Neural progenitor cell (in vitro differentiated cells): ENCODE measurements around the gene PGLYRP3. TPM values are rescaled to one million over a fixed set of nuclear protein-coding genes. Genes with fewer than 3 reads are reported as not detected.

Experiments
- DNase-seq: peaks from one replicate; pipeline ENCODE4 v3.0.0-alpha.2; 2016; ENCODE audit warnings: low spot score
- H2AFZ ChIP-seq: fragments of 200-600 bp; sonication (generic); replicated peaks from 2 replicates; pipeline ENCODE4 v1.6.1; 2016; ENCODE audit warnings: antibody characterized with exemption
- H3F3A ChIP-seq: fragments of 200-600 bp; sonication (generic); 2 replicates; pipeline ENCODE4 v1.6.1; 2016; ENCODE audit warnings: antibody characterized with exemption, low read depth
- H3K27ac ChIP-seq: fragments of 200-600 bp; sonication (generic); 2 replicates; pipeline ENCODE4 v1.5.1; 2016; ENCODE audit warnings: mild to moderate bottlenecking
- H3K27me3 ChIP-seq: fragments of 200-600 bp; sonication (generic); 2 replicates; pipeline ENCODE4 v1.6.1; 2016; ENCODE audit warnings: mild to moderate bottlenecking, moderate library complexity
- H3K36me3 ChIP-seq: fragments of 200-600 bp; sonication (generic); 2 replicates; pipeline ENCODE4 v1.5.1; 2016
- H3K4me1 ChIP-seq: fragments of 200-600 bp; sonication (generic); 2 replicates; pipeline ENCODE4 v1.6.1; 2016; ENCODE audit warnings: mixed run types
- H3K4me2 ChIP-seq: fragments of 200-600 bp; sonication (generic); 2 replicates; pipeline ENCODE4 v1.6.1; 2016
- H3K4me3 ChIP-seq: fragments of 200-600 bp; sonication (generic); 2 replicates; pipeline ENCODE4 v1.5.1; 2016
- H3K79me2 ChIP-seq: fragments of 200-600 bp; sonication (generic); 2 replicates; pipeline ENCODE4 v1.6.1; 2016; ENCODE audit warnings: low read depth
- H3K9ac ChIP-seq: fragments of 200-600 bp; sonication (generic); 2 replicates; pipeline ENCODE4 v1.6.1; 2016
- H3K9me3 ChIP-seq: fragments of 200-600 bp; sonication (generic); 2 replicates; pipeline ENCODE4 v1.5.1; 2016; ENCODE audit warnings: low read depth
- H4K20me1 ChIP-seq: fragments of 200-600 bp; sonication (generic); 2 replicates; pipeline ENCODE4 v1.6.1; 2016; ENCODE audit warnings: low read depth
- H3K27ac Mint-ChIP-seq: 3 replicates; pipeline ENCODE4 v1.8.0; 2021; ENCODE audit warnings: mixed read lengths
- H3K27me3 Mint-ChIP-seq: 2 replicates; pipeline ENCODE4 v1.8.0; 2022; ENCODE audit warnings: low read depth, mild to moderate bottlenecking, inconsistent platforms, moderate library complexity, mixed read lengths; ENCODE audit not compliant: insufficient read depth
- H3K36me3 Mint-ChIP-seq: 3 replicates; pipeline ENCODE4 v1.8.0; 2021; ENCODE audit warnings: mixed read lengths
- H3K4me1 Mint-ChIP-seq: 3 replicates; pipeline ENCODE4 v1.8.0; 2021; ENCODE audit warnings: mixed read lengths
- H3K4me3 Mint-ChIP-seq: 3 replicates; pipeline ENCODE4 v1.8.0; 2021; ENCODE audit warnings: mild to moderate bottlenecking, moderate library complexity, mixed read lengths
- H3K9me3 Mint-ChIP-seq: 3 replicates; pipeline ENCODE4 v1.8.0; 2020; ENCODE audit warnings: mixed read lengths
- EZH2 ChIP-seq: fragments of 200-600 bp; sonication (generic); IDR thresholded peaks from 2 replicates; pipeline ENCODE4 v1.6.1; 2017; ENCODE audit warnings: antibody characterized with exemption, mild to moderate bottlenecking, moderate library complexity
- EZH2phosphoT487 ChIP-seq: fragments of 200-600 bp; sonication (generic); IDR thresholded peaks from 2 replicates; pipeline ENCODE4 v1.6.1; 2017; ENCODE audit warnings: antibody characterized with exemption
- total RNA-seq: library from RNA; depleted of rRNA; stranded (reverse); fragments of >200 nt; gene quantifications from 2 replicates; pipeline ENCODE4 v1.2.3, GENCODE V29; 2015; ENCODE audit warnings: low replicate concordance
- TF ChIP-seq, protein P1 (sequence below): fragments of 200-600 bp; sonication (generic); IDR thresholded peaks from 2 replicates; pipeline ENCODE4 v1.5.1; 2017; ENCODE audit warnings: antibody characterized with exemption, mild to moderate bottlenecking

The PGLYRP3 gene
- total RNA-seq, 1 donor from 2014 or later: not detected

GRCh38 chr1:153305682-153306081 lies 7.1 kb downstream of the PGLYRP3 start:
- no peak overlapping the region for H3K9ac ChIP-seq
- H3K36me3 ChIP-seq: no peaks in the 10 kb centered on the region
- no peaks in the 10 kb centered on the region for H3K9me3 Mint-ChIP-seq
- no peak overlapping the region for H3K27ac Mint-ChIP-seq
- H3F3A ChIP-seq: no peaks in the 10 kb centered on the region
- no peak overlapping the region for H3K4me3 ChIP-seq
- no peaks in the 10 kb centered on the region for H3K27me3 Mint-ChIP-seq
- H3K4me1 Mint-ChIP-seq: no peaks in the 10 kb centered on the region
- H2AFZ ChIP-seq: no peak overlapping the region
- TF ChIP-seq EZH2phosphoT487: no peak
- TF ChIP-seq, protein P1, sequence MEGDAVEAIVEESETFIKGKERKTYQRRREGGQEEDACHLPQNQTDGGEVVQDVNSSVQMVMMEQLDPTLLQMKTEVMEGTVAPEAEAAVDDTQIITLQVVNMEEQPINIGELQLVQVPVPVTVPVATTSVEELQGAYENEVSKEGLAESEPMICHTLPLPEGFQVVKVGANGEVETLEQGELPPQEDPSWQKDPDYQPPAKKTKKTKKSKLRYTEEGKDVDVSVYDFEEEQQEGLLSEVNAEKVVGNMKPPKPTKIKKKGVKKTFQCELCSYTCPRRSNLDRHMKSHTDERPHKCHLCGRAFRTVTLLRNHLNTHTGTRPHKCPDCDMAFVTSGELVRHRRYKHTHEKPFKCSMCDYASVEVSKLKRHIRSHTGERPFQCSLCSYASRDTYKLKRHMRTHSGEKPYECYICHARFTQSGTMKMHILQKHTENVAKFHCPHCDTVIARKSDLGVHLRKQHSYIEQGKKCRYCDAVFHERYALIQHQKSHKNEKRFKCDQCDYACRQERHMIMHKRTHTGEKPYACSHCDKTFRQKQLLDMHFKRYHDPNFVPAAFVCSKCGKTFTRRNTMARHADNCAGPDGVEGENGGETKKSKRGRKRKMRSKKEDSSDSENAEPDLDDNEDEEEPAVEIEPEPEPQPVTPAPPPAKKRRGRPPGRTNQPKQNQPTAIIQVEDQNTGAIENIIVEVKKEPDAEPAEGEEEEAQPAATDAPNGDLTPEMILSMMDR: no peak
- TF ChIP-seq EZH2: no peak
- H3K4me3 Mint-ChIP-seq: no peak overlapping the region
- H3K4me1 ChIP-seq: no peaks in the 10 kb centered on the region
- H3K27ac ChIP-seq: no peak overlapping the region
- no peaks in the 10 kb centered on the region for H3K27me3 ChIP-seq
- no peak for DNase-seq
- H3K79me2 ChIP-seq: no peaks in the 10 kb centered on the region
- no peaks in the 10 kb centered on the region for H4K20me1 ChIP-seq
- H3K4me2 ChIP-seq: no peak overlapping the region
- no peaks in the 10 kb centered on the region for H3K36me3 Mint-ChIP-seq
- no peaks in the 10 kb centered on the region for H3K9me3 ChIP-seq

DNA sequence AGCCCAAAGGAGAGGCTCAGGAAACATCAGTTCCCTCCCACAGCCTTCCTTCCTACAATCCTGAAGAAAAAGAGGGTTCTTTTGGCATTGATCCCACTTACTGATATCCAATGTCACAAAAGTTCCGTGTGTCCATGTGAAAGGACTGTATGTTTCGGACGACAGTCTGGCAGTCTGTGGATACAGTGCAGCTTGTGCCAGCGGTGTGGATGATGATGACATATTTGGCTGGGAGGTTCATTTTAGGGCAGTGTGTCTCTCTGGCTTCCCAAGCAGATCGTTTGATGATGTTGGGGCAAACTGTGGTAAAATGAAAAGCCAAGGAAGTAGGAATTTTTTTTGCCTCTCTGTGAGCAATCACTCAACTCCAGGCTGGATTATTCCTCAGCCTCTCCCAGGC lies 10.4 kb downstream of the PGLYRP3 start:
- Histone ChIP-seq H4K20me1 (no peaks in the 10 kb centered on the region), H3K4me2 (no peak overlapping the region), H3K9me3 (no peaks in the 10 kb centered on the region), H2AFZ (no peak overlapping the region), H3K9ac (no peak overlapping the region), H3K79me2 (no peaks in the 10 kb centered on the region), H3K4me3 (no peak overlapping the region), H3K27me3 (no peaks in the 10 kb centered on the region), H3K36me3 (no peaks in the 10 kb centered on the region), H3K27ac (no peak overlapping the region), H3F3A (no peaks in the 10 kb centered on the region), H3K4me1 (no peaks in the 10 kb centered on the region)
- DNase-seq: no peak
- no peaks in the 10 kb centered on the region for H3K9me3 Mint-ChIP-seq
- no peaks in the 10 kb centered on the region for H3K27me3 Mint-ChIP-seq
- H3K4me1 Mint-ChIP-seq: no peaks in the 10 kb centered on the region
- H3K27ac Mint-ChIP-seq: no peak overlapping the region
- no peaks in the 10 kb centered on the region for H3K36me3 Mint-ChIP-seq
- TF ChIP-seq, protein P1: no peak
- TF ChIP-seq EZH2phosphoT487 (no peak), EZH2 (no peak)
- H3K4me3 Mint-ChIP-seq: no peak overlapping the region

DNA sequence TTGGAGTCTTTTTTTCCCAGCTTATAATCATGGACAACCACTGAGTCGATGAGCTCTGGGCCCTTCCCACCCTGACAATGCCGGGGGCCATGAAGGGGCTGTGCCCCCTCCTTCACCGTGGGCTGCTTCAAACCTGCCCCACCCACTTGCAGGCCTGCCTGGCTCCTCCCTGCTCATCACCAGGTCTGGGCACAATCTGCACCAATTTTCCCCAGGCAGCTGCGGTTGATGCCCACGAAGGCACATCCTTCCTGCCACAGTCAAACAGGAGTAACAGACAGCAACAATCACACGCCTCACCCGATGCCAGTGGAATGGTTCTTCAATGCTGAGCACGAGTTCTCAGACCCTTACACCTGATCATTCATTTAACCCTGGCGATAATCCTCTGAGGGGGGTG lies 18.9 kb downstream of the PGLYRP3 start:
- Histone ChIP-seq H3K27ac (no peak overlapping the region), H3K9me3 (no peaks in the 10 kb centered on the region), H3K4me3 (no peak overlapping the region), H3K27me3 (no peaks in the 10 kb centered on the region), H3K9ac (no peak overlapping the region), H3K4me2 (no peak overlapping the region), H3K36me3 (no peaks in the 10 kb centered on the region), H2AFZ (no peak overlapping the region), H3F3A (no peaks in the 10 kb centered on the region), H4K20me1 (no peaks in the 10 kb centered on the region), H3K4me1 (no peaks in the 10 kb centered on the region), H3K79me2 (no peaks in the 10 kb centered on the region)
- peaks cover 2% of the 10 kb centered on the region for H3K27me3 Mint-ChIP-seq
- H3K27ac Mint-ChIP-seq: no peak overlapping the region
- H3K36me3 Mint-ChIP-seq: no peaks in the 10 kb centered on the region
- H3K4me3 Mint-ChIP-seq: no peak overlapping the region
- H3K4me1 Mint-ChIP-seq: no peaks in the 10 kb centered on the region
- TF ChIP-seq, protein P1: no peak
- TF ChIP-seq EZH2phosphoT487 (no peak), EZH2 (no peak)
- no peaks in the 10 kb centered on the region for H3K9me3 Mint-ChIP-seq
- no peak for DNase-seq

DNA sequence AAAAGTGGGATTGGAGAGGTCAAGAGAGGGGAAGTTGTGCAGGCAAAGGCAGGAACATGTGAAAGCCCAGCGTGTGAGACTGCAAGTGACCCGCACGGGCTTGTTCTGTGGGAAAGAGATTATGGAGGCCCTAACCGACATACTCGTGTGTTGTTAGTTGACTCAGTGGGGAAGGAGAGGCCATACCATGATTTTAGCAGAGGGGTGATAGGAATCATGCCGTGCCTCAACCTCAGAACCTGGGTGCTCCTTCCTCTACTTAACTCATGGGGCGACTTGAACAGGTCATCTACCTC lies 19.3 kb downstream of the PGLYRP3 start:
- Mint-ChIP-seq H3K9me3 (no peaks in the 10 kb centered on the region), H3K4me3 (no peak overlapping the region), H3K27me3 (peaks cover 2% of the 10 kb centered on the region), H3K4me1 (no peaks in the 10 kb centered on the region), H3K27ac (no peak overlapping the region), H3K36me3 (no peaks in the 10 kb centered on the region)
- no peaks in the 10 kb centered on the region for H3K27me3 ChIP-seq
- no peaks in the 10 kb centered on the region for H3F3A ChIP-seq
- H3K9ac ChIP-seq: no peak overlapping the region
- DNase-seq: no peak
- no peak overlapping the region for H3K27ac ChIP-seq
- H3K36me3 ChIP-seq: no peaks in the 10 kb centered on the region
- H4K20me1 ChIP-seq: no peaks in the 10 kb centered on the region
- TF ChIP-seq, protein P1: no peak
- TF ChIP-seq EZH2phosphoT487 (no peak), EZH2 (no peak)
- H3K79me2 ChIP-seq: no peaks in the 10 kb centered on the region
- no peak overlapping the region for H3K4me3 ChIP-seq
- H3K4me1 ChIP-seq: no peaks in the 10 kb centered on the region
- no peak overlapping the region for H3K4me2 ChIP-seq
- H3K9me3 ChIP-seq: no peaks in the 10 kb centered on the region
- no peak overlapping the region for H2AFZ ChIP-seq
